Ammon's horn (tissue), 1 donor: ENCODE data around the gene MIB1.

Experiments used
- DNase-seq: peaks from one replicate; pipeline ENCODE4 v3.0.0-alpha.2; 2016; ENCODE audit warnings: low spot score

MIB1 gene

DNA sequence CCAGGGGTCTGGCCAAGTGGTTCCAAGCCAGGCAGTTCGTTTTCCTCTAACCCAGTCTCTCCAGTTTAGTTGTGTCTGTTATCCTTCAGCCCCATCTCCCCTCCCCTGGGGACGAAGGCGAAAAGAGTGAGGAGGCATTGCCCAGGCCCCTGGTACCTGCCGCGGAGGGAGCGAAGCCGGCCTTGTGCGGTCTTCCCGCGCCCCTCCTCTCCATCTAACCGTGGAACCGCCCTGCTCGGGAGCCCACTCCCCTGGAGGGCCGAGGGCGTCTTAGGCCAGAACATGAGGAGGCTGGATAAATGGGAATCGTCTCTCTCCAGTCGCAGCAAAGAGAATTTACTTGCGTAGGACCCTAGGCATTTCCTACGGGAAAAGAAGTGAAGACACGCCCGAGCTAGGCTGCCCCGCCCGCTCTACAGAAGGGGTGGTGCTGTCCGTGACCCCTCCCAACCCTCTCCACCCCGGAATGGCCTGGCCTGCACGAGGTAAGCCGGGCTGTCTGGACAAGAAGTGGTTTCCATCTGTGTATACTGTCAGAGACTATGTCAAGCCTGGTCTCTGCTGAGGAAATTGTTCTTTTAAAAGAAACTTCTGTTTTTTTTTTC lies 156.2 kb downstream of the MIB1 start:
- no peak for DNase-seq

- DNase-seq = peak; percentile 48
These were observed 157.2 kb downstream of the MIB1 start for GRCh38 chr18:21897811-21898210.

GRCh38 chr18:21900605-21901352 lies 160.2 kb downstream of the MIB1 start:
- DNase-seq = no peak

DNA sequence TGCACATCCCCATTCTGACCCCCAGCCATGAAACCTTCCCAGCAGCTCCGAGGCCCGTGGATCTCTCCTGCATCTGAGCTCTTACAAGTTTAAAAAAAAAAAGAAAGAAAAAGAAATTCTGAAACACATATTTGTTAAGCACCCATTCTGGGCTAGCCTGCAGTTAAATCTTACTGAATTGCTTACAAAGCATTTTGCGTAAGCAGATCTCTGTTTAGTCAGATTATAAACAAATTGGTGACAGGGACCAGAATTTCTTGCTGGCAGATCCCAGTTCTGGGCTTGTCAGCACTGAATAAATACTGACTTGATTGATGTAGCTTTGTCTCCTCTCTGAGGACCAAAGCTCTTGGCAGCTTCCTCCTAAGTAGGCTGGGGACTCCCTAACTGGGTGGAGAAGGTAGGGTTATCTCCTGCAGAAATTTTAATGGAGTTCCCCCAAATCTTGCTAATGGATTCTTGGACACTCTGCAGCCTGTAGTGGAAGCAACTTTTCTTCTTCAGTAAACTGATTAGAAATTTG lies 160.9 kb downstream of the MIB1 start:
- DNase-seq = no peak

GRCh38 chr18:21903709-21904108 lies 163.1 kb downstream of the MIB1 start:
- no peak for DNase-seq

DNA sequence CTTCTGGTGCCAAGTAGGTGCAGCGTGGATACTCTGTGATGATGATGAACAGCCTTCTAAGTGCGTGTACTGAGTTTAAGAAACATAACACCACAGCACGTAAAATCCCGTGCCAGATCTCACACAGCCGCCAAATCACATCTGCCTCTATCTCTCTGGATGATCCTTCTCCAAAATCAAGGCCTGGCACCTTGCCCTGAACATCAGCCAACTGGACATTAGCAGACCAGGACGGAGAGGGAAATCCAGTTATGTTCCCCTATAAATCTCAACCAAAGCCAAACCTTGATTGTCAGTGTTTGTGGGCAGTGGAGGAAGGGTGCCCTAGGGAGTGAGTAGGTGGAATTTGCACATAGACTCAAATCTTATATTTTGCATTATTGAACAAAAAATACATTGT lies 164.3 kb downstream of the MIB1 start:
- no peak for DNase-seq

DNA sequence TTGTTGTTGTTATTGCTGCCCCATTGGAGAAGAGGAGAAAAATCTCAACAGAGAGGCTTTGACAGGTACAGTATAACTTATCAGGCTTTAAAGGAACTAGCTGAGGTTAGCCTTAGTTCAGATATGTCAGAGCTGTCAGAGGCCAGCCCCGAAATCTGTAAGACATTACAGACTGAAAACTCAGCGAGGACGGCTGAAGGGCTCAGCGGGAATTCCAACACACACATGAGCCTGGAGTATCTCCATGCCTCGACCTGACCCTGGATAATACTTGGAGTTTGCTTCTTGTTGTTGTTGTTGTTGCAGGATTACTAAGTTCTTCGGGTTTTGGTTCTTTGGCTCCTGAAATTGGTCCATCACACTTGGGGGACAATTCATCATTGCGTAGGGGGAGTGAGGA lies 166.9 kb downstream of the MIB1 start:
- no peak for DNase-seq

- DNase-seq = no peak
These were observed 168.1 kb downstream of the MIB1 start for GRCh38 chr18:21908711-21909110.

GRCh38 chr18:21910906-21911305 lies 170.3 kb downstream of the MIB1 start:
- DNase-seq = no peak

DNA sequence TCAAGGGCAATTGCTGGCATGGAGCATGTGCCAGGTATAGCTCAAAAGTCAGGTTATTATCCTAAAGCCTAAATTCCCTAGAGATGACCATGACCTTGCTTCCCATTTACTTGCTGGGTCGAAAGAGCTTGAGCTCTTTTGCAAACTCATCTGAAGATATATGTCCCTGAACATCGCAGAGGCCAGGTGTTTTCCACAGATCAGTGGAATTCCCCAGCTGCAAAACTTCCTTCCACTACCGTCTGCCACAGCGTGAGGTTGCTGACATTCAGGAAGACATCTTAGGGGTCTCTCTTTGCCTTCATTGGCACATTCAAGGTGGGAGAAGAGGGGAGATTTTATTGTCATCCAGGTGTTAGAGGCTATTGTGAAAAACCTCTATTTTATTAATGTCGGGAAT lies 171.0 kb downstream of the MIB1 start:
- no peak for DNase-seq

DNA sequence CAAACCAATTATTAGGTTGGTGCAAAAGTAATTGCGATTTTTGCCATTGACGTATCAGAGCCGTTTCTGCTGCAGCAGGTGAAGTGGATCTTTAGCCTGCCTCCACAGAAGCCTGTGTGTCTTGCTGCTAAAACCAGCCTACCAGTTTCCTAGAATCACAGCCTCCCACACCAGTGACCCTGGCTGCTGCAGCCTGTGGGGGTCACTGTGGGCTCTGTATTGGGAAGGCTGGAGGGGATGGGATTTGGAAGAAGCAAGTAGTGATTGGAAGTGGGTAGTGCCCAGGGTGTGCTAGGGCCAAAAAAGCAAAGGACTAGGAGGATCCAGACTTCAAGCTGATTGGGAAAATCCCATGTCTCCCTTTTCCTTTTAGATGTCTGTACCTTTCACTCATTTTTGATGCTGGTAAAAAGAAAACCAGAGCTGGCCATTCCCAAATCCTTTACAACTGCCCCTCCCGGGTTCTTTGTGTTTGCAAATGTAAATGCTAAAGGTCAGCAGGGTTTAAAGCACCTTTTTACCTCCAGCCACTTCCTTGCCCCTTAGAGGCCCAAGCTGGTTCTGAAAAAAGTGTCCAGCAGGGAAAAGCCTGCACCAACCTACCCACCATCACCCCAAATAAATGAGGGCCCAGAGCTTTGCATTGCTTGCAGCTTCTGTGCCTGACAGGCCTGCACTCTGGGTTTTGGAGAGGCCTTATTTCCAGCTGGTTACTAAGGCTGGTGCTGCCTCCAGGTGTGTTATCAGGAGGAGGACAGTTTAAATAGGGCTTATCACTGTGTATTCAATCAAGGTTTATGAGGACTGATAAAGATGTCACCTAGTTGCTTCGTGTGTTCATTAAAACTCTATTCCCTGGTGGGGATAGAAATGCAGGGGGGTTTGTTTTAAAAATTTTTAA lies 172.0 kb downstream of the MIB1 start:
- no peak for DNase-seq

DNA sequence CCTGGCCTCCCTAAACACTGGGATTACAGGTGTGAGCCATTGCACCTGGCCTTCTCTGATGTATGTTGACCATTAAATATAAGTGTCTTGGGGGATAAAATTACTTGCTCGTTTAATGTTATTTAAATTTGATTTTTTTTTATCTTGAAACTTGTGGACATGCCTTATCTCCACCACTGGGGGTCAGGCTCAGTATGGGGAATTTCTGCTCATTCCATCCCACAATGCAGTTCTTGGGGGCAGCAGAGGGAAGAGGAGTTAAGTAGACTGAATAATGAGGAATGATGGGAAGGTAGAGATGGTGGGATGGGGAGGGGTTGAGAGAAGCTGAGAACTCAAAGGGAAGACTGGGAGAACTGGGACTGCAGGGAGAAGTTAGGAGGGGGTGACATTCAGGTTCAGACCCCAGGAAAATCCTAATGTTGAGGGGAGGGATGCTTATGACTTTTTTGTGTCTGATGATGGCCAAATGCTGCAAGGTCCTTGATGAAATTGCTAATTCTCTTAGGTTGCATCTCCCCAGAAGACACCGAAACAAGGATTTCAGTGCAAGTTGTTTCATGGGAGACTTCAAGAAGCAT lies 174.2 kb downstream of the MIB1 start:
- DNase-seq = peak; percentile 18

DNA sequence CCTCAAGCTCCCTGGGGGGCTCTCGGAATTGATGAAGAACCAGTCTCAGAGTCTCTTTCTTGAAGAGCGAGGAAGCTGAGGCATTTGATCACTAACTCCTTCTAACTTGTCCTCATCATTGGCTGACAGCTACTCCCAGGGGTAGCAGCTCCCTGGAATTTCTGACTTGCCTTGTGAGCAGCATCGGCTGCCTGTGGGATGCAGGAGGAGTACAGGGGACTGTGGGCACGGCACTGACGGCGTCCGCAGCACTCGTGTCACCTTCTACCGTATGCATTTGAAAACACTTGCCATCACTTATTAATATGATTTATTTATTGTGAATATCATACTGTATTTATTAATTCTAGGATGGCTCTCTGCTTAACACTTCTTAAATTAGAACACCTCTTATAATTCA lies 175.0 kb downstream of the MIB1 start:
- DNase-seq = no peak

DNA sequence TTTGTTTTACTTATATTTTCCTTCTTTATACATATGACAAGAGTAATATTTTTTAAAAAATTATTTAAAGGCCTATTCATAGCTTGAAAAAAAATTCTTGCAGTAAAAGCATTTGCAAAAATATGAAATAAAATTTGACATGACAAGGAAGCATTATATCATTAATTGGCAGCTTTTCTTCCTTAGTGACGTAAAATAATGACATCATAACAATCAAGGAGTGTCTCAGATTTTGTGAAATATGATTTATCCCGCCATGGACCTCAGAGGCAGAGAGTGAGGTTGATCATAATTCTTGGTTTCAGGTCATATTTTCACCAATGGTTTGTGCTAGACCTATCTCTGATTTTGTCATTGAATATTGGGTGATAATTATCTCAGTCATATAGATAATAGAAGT lies 176.0 kb downstream of the MIB1 start:
- no peak for DNase-seq

GRCh38 chr18:21918693-21919092 lies 178.1 kb downstream of the MIB1 start:
- DNase-seq = no peak
